ENCODE data around the gene QRICH2.

The QRICH2 gene

DNA sequence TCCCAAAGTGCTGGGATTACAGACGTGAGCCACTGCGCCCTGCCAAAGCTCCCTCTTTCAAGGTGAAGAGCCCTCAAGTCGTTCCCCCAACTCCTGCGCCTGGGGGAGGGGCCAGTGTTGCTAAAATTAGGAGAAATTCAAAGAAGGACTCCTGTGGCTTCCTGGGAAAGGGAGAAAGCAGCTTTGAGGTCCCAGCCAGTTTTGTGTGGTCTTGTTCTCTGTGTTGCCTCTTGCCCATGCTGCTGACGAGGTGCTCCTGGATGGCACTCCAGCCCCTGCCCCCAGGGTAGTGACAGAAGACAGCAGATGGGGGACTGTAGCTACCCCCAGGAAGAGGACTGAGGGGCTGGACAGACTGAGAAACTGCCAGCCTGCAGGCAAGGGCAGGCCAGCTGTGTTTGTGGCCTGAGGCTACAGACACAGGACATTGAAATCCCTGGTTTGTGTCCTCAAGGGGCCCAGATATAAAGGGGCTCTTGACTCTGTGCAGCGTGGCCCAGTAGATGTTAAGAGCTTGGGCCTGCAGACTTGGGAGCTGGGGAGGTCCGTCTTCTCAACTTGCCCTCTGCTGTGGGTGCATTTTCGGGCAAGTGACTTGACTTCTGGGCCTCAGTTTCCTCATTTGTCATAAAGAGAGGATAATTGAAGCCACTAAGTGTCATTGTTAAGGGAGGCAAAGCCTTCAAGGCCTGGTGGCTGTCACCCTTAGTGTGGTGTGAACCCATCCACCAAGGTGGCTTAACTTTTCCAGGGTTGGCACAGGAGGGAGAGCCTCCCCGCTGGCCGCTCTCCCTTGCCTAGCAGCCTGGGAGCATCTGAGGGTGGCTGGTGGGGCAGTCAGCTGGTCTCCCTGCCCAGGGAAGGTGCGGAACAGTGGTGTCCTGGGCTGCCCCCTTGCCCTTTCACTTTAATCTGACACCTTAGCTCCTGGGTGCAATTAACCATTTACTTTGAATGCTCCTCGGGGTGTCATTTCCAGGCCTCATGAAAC is 38.8 kb downstream of the QRICH2 start:
- TF ChIP-seq CREB1 (IDR thresholded peaks at IDR 0.05; ENCODE audit: low read depth) (no peak), CEBPB (IDR thresholded peaks at IDR 0.05) (no peak), NFIC (IDR thresholded peaks at IDR 0.05) (no peak), TCF12 (IDR thresholded peaks at IDR 0.05; ENCODE audit: low read depth) (no peak), FOXM1 (IDR thresholded peaks at IDR 0.05; ENCODE audit: borderline replicate concordance, low read depth) (no peak), EGR1 (IDR thresholded peaks at IDR 0.05) (no peak), RAD21 (IDR thresholded peaks at IDR 0.05; ENCODE audit: low read depth) (no peak)
- TF ChIP-seq, protein P1, sequence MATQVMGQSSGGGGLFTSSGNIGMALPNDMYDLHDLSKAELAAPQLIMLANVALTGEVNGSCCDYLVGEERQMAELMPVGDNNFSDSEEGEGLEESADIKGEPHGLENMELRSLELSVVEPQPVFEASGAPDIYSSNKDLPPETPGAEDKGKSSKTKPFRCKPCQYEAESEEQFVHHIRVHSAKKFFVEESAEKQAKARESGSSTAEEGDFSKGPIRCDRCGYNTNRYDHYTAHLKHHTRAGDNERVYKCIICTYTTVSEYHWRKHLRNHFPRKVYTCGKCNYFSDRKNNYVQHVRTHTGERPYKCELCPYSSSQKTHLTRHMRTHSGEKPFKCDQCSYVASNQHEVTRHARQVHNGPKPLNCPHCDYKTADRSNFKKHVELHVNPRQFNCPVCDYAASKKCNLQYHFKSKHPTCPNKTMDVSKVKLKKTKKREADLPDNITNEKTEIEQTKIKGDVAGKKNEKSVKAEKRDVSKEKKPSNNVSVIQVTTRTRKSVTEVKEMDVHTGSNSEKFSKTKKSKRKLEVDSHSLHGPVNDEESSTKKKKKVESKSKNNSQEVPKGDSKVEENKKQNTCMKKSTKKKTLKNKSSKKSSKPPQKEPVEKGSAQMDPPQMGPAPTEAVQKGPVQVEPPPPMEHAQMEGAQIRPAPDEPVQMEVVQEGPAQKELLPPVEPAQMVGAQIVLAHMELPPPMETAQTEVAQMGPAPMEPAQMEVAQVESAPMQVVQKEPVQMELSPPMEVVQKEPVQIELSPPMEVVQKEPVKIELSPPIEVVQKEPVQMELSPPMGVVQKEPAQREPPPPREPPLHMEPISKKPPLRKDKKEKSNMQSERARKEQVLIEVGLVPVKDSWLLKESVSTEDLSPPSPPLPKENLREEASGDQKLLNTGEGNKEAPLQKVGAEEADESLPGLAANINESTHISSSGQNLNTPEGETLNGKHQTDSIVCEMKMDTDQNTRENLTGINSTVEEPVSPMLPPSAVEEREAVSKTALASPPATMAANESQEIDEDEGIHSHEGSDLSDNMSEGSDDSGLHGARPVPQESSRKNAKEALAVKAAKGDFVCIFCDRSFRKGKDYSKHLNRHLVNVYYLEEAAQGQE (IDR thresholded peaks at IDR 0.05; ENCODE audit: low read depth) = no peak
- TF ChIP-seq, protein P2, sequence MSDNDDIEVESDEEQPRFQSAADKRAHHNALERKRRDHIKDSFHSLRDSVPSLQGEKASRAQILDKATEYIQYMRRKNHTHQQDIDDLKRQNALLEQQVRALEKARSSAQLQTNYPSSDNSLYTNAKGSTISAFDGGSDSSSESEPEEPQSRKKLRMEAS (IDR thresholded peaks at IDR 0.05) = no peak

DNA sequence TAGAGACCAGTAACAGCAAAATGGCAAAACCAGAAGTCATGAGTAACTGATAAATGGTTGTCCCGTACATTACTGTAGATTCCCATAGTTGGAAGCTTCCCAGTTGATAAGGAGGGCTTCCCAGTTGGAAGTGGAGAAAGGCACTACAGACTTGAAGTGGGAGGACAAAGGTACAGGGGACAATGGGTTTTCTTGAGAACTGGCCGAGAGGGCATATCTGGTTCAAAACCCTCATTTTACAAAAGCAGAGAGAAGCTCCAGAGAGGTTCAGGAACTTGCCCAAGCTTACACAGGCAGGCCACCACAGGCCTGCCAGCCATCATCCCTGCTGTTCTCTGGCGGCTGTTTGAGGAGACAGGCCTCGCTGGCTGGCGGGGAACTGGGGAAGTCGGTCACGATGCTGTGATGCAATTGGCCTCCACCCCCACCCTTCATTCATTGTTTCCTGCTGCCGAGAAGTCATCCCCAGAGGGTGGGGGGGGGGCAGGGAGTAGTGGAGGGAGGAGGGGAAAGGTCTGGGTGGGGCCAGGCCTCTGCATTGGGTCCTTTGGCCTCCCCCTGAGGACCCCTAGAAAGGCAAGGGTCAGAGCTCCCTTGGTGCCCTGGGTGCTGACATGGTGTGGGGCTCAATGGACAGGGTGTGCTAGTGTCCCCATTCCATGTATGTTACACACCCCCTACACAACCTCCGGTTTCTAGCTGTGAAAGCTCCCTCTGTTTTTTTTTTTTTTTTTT is 39.9 kb downstream of the QRICH2 start:
- TF ChIP-seq RAD21 (IDR thresholded peaks at IDR 0.05; ENCODE audit: low read depth) (no peak), CEBPB (IDR thresholded peaks at IDR 0.05) (0 out of 2 replicates have a peak, but pooled peaks have one; percentile 4), TEAD4 (IDR thresholded peaks at IDR 0.05) (no peak), EP300 (IDR thresholded peaks at IDR 0.05; ENCODE audit: borderline replicate concordance) (no peak)

DNA sequence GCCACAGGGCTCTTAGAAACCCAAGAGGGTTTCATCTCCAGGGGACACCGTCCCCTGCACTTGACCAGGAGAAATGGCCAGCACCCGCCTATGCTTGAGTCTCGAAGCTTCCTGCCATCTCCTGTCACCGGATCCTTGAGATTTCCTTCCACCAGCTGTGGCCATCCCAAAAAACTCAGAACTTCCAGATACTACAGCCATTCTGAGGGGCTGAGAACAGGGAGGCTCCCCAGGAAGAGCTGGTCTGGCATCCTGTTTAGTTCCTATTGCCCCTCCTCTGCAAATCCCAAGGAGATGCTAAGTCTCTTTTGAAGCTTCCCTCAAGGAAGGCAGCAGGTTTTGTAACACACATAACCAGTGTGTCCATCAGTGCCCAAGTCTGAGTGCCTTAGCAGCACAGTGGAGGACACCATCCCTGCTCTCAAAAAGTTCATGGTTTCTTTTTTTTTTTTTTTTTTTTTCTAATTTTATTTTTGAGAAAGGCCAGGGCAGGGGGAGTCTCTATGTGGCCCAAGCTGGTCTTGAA is 41.0 kb downstream of the QRICH2 start:
- TF ChIP-seq, protein P2 (IDR thresholded peaks at IDR 0.05) = no peak
- TF ChIP-seq CEBPB (IDR thresholded peaks at IDR 0.05) = no peak
- no peak for TF ChIP-seq CREB1 (IDR thresholded peaks at IDR 0.05; ENCODE audit: low read depth)
- no peak for TF ChIP-seq NFIC (IDR thresholded peaks at IDR 0.05)
- TF ChIP-seq TCF12 (IDR thresholded peaks at IDR 0.05; ENCODE audit: low read depth) = no peak
- TF ChIP-seq, protein P3, sequence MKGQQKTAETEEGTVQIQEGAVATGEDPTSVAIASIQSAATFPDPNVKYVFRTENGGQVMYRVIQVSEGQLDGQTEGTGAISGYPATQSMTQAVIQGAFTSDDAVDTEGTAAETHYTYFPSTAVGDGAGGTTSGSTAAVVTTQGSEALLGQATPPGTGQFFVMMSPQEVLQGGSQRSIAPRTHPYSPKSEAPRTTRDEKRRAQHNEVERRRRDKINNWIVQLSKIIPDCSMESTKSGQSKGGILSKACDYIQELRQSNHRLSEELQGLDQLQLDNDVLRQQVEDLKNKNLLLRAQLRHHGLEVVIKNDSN (IDR thresholded peaks at IDR 0.05) = no peak
- no peak for TF ChIP-seq TEAD4 (IDR thresholded peaks at IDR 0.05)
- no peak for TF ChIP-seq FOXM1 (IDR thresholded peaks at IDR 0.05; ENCODE audit: borderline replicate concordance, low read depth)
- TF ChIP-seq RAD21 (IDR thresholded peaks at IDR 0.05; ENCODE audit: low read depth) = no peak
- TF ChIP-seq EGR1 (IDR thresholded peaks at IDR 0.05) = no peak
- TF ChIP-seq TAF1 (IDR thresholded peaks at IDR 0.05; ENCODE audit: low read depth) = no peak
- TF ChIP-seq EP300 (IDR thresholded peaks at IDR 0.05; ENCODE audit: borderline replicate concordance) = no peak
- no peak for TF ChIP-seq ZBTB7A (IDR thresholded peaks at IDR 0.05; ENCODE audit: low read depth)
- TF ChIP-seq, protein P1 (IDR thresholded peaks at IDR 0.05; ENCODE audit: low read depth) = no peak
- no peak for TF ChIP-seq YY1 (IDR thresholded peaks at IDR 0.05; ENCODE audit: low read depth)

DNA sequence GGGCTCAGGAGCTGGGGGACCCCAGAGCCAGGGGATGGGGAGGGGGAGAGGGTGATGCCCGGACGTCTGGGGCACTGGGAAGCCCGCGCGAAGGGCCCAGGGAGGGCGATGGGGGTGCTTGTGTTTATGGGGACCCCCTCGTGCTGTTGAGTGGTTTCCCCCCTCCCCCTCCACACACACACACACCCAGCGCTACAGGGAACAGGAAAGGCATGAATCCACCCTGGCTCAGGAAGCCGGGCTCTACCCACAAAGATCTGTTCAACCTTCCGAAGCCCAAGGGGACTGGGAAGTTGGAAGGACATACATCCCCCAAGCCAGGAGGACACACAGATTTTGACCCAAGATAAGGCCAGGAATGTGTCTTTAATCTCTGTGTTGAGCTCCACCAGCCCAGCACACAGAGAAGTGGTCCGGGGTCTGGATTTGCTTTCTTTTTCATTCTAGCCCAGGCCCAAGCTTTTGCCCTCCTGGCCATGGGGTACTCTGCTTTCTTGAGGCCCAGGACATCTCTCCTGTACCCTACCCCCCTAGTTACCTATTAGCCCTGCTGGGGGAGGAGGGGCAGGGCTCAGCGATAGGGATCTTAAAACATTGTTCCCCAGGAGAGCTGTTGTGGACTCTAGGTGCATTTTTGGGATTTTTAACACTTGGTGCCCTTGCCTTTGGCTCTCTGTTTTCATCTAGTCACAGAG is 41.7 kb downstream of the QRICH2 start:
- TF ChIP-seq RAD21 (IDR thresholded peaks at IDR 0.05; ENCODE audit: low read depth) (no peak), TCF12 (IDR thresholded peaks at IDR 0.05; ENCODE audit: low read depth) (no peak), EGR1 (IDR thresholded peaks at IDR 0.05) (no peak)
- TF ChIP-seq, protein P2 (IDR thresholded peaks at IDR 0.05) = peak; percentile 6; the same call in 1 of the 2 replicates

DNA sequence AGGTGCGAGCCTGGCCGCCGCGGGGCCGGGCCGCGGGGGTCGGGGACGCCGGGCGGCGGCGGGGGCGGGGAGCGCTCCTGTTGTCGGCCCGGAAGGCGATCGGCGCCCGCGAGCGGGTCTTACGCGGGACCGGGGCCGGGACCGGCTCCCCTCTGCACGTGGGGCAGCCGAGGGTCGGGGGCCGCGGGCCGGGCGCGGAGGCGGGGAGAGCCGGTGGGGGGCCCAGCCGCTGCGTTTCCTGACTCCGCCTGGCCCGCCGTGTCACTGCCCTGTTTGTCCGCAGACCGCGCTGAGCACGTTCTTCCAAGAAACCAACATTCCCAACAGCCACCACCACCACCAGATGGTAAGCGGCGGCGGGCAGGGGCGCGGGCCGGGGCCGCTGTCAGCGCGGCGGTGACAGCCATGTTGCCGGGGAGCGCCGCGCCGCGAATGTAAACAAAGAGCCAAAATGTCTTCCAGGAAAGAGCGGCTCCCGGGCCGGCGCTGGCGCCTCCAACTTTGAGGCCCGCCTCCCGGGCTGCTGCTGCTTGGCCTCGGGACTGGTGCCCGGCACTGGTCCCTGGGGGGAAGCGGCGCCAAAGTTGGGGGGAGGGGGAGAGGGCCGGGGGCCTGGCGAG is 42.3 kb downstream of the QRICH2 start:
- TF ChIP-seq EGR1 (IDR thresholded peaks at IDR 0.05) (no peak), TAF1 (IDR thresholded peaks at IDR 0.05; ENCODE audit: low read depth) (peak; percentile 46; the same call in 1 of the 2 replicates), YY1 (IDR thresholded peaks at IDR 0.05; ENCODE audit: low read depth) (peak; percentile 92), NFIC (IDR thresholded peaks at IDR 0.05) (no peak), CREB1 (IDR thresholded peaks at IDR 0.05; ENCODE audit: low read depth) (no peak), TEAD4 (IDR thresholded peaks at IDR 0.05) (peak; percentile 63; the same call in 1 of the 2 replicates), TCF12 (IDR thresholded peaks at IDR 0.05; ENCODE audit: low read depth) (peak; percentile 26; the same call in 1 of the 2 replicates), RAD21 (IDR thresholded peaks at IDR 0.05; ENCODE audit: low read depth) (no peak), ZBTB7A (IDR thresholded peaks at IDR 0.05; ENCODE audit: low read depth) (0 out of 2 replicates have a peak, but pooled peaks have one; percentile 31), FOXM1 (IDR thresholded peaks at IDR 0.05; ENCODE audit: borderline replicate concordance, low read depth) (no peak), CEBPB (IDR thresholded peaks at IDR 0.05) (no peak), EP300 (IDR thresholded peaks at IDR 0.05; ENCODE audit: borderline replicate concordance) (no peak)
- TF ChIP-seq, protein P3 (IDR thresholded peaks at IDR 0.05) = no peak
- TF ChIP-seq, protein P2 (IDR thresholded peaks at IDR 0.05) = peak; percentile 81
- TF ChIP-seq, protein P1 (IDR thresholded peaks at IDR 0.05; ENCODE audit: low read depth) = no peak
